NCI-H345 (cell line): ENCODE results near the gene SLC17A7.
A peak's percentile ranks its signal among the peaks of the same experiment; 100 is the strongest.
"Not testable (repeated sequence)": the region's sequence is repeated elsewhere in the genome, so short reads cannot be mapped to it uniquely, and the experiment has no call there.

Source experiments
- DNase-seq: peaks from one replicate; lab custom pipeline; 2025; lab: John Stamatoyannopoulos, UW

SLC17A7 gene

DNA sequence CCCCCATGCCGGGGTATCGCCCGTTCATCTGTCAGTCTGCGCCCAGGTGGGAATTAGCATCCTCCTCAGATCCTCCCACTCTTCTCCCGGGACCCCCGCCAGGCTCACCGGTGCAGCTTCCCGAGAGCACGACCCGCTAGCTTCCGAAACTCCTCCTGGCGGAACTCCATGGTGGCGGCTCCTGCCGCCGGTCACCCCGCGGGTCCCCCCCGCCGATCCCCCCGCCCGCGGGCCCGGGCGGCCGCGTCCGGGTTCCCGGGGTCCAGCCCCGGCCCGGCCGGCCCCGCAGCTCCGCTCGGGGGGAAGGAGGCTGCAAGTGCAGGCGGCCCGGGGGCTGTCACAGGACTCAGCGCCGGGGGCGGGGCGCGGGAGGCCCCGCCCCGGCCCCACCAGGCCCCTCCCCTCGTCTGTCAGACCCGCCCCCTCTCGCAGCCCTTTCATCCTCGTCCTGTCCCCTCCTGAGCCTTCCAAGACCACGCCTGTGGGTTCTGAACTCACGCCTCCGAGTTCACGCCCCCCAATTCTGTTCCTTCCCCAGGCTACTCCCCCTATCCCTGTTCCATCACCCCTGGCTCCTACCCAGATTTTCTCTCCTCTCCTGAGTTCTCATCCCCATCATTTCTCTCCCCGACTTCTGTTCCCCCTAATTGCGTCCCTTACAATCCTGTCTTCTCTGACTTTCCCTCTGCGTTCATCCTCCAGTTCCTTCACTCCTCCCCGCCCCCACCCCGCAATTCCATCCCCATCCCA is at the start of gene SLC17A7:
TSS of gene SLC17A7 (minus strand) at position 318 of the 750 bp plus-strand sequence. CDS start at position 170, 148 bp downstream.
- DNase-seq: peak; percentile 82

DNA sequence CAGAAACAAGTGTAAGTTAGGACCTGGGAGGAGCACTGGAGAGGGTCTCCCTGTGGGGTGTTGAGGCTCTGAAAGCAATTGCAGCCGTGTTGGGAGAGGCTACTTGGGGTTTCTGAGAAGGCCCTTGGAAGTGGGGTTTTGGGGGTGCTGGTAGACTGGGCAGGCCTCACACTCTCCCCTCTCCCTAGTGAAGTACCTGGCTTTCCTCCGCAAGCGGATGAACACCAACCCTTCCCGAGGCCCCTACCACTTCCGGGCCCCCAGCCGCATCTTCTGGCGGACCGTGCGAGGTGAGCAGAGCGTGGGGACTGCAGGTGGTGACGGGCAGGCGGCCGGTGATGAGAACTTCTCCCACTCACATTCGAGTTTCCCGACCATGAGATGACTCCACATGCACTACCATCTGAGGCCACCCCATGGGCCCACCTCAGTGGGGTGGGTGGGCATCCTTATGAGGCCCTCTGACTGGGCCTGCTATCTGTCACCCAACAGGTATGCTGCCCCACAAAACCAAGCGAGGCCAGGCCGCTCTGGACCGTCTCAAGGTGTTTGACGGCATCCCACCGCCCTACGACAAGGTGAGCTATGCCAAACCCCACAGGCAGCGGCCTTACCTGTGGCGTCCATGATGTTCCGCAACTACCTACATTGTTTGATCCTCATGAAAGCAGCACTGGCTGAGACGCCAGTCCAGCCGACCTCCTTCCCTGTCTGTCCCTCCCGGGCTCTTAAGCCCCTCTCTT is 49.1 kb upstream of the SLC17A7 start:
- DNase-seq: no peak

DNA sequence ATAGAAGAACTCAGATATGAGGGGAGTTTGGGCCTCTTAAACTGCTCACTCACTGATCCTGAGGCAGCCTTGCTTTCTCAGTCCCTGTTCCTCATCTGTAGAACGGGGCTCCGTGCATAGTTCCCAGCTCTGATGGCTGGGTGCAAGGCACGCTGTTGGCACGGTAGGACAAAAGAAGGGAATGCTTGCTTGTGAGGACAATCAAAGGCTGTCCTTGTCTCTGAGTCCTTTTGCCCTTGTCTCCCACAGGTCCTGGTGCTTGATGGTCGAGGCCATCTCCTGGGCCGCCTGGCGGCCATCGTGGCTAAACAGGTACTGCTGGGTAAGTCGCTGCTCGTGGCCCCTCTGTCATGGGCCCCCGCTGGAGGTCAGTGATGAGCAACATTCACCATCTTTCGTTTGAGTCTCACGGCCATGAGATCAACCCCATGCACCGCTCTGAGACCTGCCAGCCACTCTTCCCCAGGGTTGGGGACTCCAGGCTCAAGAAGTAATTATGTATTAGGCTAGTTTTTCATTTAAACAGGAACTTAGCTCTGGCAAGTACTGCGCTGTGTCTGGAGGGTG is 48.4 kb upstream of the SLC17A7 start:
- no peak for DNase-seq

DNA sequence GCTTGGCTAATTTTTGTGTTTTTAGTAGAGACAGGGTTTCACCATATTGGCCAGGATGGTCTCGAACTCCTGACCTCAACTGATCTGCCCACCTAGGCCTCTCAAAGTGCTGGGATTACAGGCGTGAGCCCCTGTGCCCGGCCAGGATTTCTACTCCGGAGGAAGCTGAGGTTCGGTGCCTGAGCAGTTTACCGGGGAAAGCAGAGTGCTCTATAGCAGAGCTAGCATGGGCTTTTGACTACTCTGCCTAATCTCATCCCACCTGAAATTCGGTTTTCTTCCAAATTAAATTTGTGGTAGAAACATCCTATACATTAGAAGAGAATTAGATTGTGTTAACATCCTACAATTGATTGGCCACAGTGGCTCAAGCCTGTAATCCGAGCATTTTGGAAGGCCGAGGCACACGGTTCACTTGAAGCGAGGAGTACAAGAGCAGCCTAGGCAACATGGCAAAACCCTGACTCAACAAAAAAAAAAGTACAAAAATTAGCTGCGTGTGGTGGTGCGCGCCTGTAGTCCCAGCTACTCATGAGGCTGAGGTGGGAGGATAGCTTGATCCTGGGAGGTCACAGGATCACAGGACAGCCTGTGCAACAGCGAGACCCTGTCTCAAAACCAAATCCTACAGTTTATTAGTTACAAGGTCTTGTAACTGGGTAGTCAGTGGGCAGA is 47.7 kb upstream of the SLC17A7 start:
- no peak for DNase-seq

DNA sequence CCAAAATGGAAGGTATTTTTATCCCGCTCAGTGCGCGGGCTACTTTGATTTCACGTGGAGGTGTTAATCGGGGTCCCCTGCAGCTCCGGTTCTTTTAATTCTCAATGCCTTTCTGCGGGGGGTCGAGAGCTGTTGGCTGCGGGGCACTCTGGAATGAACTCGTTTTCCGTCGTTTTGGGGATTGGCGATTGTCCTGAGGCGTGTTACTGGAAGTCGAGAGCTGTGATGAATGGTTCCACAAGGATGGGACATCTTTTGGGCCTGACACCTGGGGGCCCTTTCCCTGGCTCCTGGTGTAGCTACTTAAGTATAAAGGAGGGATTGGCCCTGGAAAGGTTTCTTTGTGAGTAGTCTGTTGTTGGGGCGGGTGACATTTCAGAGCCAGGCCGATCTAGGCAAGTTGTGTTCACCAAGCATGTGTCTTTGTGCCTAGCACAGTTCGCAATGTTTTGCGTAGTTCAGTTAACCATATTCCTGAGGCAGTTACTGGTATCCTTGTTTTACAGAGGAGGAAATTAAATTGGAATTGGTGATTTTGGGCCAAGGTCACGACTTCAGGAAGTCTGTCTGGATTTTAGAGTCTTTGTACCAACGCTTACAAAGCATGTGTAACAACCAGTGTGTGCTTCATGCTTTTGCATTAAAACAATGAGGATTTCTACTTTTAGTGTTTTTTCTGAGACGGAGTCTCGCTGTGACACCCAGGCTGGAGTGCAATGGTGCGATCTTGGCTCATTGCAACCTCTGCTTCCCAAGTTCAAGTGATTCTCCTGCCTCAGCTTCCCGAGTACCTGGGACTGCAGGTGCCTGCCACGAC is 46.9 kb upstream of the SLC17A7 start:
- no peak for DNase-seq

DNA sequence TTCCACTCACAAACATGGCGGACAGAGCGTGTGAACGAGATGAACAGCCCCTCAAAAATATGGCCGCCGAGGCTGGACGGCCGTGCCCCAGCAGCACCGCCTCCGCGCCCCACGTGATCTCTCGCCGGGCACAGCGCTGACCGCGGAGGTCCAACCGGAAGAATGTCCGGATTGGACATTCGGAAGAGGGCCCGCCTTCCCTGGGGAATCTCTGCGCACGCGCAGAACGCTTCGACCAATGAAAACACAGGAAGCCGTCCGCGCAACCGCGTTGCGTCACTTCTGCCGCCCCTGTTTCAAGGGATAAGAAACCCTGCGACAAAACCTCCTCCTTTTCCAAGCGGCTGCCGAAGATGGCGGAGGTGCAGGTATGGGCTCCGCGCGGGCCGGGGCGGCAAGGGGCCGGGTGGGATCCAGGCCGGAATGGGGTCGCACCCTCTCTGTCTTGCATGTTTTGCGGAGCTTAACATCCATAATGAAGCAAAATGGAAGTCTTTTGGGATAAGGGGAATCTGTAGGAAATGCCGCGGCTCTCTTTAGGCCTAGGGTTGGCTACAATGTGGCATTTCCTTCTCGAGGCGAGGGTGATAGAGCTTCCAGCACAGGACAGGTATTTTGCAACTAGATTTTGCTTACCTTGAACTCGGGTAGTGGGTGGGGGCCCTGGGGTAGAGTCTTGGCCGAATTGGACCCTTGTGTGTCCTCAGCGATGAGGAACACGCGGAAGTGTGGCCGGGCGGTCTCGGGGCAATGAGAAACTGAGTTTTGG is 46.1 kb upstream of the SLC17A7 start, which contains the start of gene RPL13A:
TSS of gene RPL13A (plus strand) at position 332 of the 769 bp plus-strand sequence. CDS start at position 354, 22 bp downstream.
- peak; percentile 97 for DNase-seq

DNA sequence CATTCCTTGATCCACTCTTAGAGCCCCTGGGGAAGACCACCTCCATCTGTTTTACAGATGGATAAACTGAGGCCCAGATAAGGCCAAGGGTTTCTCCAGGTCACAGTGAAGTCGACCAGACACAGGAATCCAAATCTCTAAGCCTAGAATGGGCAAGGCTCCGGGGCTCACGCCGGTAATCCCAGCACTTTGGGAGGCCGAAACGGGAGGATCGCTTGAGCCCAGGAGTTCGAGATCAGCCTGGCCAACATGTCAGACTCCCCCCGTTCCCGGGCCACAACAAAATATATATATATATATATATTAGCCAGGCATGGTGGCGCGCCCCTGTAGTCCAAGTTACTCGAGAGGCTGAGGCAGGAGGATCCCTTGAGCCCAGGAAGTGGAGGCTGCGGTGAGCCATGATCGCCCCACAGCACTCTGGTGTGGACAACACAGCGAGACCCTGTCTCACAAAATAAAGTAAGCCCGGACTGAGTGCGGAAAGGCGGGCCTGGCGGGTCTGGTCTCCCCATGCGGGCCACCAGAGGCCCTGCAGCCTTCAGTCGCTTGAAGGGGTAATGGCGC is 45.5 kb upstream of the SLC17A7 start:
- DNase-seq: no peak

DNA sequence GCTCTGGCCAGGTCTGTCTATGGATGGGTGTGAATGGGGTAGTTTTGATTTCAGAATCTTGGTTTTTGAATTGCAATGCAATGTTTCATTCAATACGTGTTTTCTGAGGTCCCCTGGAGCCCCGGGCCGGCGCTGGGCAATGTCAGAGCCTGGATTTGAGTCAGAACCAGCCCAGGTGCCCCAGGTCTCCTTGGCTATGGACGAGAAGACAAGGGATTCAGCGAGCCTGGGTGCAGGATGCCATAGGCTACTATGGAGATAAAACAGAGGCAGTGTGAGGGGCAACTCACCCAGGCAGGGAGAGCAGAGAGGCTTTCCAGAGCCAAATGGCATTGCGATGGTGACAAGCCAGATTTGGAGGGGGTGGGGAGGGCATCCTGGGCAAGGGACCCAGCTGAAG is 44.9 kb upstream of the SLC17A7 start:
- no peak for DNase-seq

DNA sequence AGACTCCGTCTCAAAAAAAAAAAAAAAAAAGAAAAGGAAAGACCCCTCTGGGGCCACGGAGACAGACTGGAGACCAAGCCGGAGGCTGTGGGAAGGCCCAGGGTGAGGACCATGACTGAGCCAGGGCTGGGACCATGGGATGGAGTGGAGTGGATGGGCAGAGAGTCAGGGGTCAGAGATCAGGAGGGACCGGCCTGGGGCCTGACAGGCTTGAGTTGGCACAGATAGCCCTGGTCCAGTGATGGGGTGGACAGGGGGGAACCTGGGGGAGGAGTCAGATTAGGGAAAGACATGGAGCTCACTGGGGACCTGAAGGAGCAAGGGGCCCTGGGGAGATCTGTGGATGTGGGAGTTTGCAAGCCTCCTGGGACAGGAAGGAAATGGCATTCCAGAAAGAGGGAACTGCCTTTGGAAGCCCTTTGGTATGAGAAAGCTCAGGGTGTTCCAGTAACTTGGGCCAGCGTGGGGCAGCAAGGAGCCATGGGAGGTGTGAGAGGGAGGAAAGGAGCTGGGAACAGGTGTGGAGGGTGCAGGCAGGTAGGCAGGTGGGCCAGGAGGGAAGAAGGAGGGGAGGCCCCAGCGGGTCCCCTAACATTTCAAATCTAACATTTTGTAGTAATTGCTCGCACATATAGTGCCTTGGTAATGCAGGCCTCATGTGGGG is 39.8 kb upstream of the SLC17A7 start:
- DNase-seq: no peak

DNA sequence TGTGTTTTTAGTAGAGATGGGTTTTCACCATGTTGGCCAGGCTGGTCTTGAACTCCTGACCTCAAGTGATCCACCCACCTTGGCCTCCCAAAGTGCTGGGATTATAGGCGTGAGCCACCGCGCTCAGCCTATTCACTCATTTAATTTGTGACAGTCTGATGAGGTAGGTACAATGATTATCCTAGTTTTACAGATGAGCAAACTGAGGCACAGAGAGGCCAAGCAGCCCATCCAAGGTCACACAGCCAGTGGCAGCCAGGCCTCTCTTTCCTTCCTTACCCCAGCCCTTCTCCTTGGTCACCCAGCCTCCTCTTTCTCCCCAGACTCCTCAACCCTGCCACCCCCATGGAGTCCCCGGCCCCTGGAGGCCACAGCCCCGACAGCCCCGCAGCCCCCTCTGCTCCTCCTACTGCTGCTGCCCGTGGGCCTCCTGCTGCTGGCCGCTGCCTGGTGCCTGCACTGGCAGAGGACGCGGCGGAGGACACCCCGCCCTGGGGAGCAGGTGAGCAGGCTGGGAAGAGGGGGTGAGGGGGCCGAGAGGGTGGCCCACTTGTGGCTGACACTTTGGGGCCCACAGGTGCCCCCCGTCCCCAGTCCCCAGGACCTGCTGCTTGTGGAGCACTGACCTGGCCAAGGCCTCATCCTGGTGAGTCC is 38.8 kb upstream of the SLC17A7 start:
- no peak for DNase-seq

DNA sequence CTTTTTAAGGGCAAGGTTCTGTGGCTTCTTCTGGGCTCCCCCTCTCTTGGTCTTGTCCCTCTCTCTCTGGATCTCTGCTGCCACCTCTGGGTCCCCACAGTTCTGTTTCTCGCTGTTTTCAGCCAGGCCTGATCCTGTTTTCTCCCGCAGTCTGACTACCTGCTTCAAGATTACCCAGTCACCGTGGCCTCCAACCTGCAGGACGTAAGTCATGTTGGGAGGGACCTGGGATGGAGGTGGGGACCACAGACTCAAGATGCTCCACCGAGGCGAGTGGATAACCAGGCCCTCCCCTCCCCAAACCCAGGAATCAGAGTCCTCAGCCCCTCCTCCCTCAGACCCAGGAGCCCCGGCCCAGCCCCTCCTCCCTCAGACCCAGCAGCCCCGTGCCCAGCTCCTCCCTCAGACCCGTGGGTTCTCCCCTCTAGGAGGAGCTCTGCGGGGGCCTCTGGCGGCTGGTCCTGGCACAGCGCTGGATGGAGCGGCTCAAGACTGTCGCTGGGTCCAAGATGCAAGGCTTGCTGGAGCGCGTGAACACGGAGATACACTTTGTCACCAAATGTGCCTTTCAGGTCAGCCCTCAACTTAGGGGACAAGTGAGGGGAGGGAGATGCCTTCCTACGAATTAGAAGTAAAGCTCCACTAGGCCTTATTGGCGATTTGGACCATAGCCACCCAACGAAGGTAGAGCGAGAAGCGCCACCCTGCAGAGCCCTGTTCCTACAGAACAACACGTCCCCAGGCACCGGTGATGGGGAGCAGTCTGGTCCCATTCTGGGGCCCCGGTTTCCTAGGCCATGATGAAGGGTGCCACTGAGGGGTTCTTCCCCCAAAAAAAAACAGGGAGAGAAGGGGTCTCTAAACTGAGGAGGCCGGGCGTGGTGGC is 34.9 kb upstream of the SLC17A7 start:
- peak; percentile 51 for DNase-seq

DNA sequence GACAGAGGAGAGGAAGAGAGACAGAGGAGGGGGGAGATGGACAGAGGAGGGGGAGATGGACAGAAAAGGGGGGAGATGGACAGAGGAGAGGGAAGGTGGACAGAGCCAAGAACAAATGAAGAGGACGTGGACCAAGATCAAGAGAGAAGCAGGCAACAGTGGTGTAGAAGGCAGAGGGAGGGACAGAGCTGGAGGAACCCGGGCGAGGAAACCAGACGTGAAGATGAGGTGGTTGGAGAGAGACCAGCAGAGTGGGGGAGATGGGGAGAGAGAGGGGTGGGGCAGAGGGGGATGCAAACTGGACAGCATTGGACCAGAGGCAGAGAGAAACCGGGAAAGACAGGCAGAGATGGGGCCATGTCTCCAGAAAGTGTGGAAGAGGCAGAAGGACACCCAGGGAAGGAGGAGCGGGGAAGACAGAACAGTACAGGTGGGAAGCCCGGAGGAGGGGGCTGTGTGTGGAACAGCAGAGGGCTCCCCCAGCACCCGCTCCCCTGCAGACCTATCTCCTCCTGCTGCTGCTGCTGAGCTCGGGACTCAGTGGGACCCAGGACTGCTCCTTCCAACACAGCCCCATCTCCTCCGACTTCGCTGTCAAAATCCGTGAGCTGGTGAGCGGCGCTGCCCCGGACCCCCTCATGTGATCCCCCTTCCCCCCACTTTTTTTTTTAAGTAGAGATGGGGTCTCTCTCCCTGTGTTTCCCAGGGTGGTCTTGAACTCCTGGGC is 34.0 kb upstream of the SLC17A7 start:
- no peak for DNase-seq

DNA sequence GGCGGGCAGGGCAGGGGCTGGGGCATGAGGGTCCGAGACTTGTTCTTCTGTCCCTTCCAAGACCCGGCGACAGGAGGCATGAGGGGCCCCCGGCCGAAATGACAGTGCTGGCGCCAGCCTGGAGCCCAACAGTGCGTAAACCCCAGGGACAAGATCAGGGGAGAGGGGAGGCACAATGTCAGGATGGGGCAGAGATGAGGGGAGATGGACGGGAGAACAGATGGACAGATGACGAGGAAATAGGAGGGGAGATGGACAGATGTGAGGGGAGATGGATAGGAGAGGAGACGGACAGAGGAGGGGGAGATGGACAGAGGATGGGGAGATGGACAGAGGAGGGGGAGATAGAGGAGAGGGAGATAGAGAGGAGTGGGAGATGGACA is 33.2 kb upstream of the SLC17A7 start:
- DNase-seq: no peak

DNA sequence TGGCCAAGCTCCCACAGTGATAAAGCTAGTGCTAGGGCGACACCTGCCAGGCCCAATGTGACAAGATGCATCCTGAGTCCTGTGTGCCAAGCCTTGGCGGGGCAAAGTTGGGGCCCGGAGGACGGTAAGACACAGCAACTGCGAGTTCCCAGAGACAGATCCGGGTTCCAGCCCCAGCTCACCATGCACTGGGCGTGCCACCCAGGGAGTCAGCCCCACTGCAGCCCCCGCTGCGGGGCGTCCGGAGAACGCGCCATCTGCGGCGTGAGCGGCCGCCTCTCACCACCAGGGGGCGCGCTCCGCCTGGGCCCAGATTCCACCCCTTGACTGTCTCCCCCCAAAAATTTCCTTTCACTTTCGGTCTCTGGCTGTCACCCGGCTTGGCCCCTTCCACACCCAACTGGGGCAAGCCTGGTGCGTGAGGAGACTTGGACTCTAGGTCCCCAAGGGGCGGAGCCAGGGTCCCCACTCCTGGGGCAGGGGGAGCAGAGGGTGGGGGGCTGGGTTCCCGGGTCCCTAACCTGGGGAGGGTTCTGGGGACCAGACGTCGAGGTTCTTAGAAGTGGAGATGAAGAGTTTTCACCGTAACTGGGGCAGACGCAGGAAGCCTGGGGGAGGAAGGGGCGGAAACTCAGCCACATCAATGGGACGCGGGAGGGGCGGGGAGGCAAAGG is 32.7 kb upstream of the SLC17A7 start, which contains the start of gene FLT3LG:
TSS of gene FLT3LG (plus strand) at position 348 of the 674 bp plus-strand sequence. CDS start 425 bp downstream, outside the sequence.
- peak; percentile 44 for DNase-seq

DNA sequence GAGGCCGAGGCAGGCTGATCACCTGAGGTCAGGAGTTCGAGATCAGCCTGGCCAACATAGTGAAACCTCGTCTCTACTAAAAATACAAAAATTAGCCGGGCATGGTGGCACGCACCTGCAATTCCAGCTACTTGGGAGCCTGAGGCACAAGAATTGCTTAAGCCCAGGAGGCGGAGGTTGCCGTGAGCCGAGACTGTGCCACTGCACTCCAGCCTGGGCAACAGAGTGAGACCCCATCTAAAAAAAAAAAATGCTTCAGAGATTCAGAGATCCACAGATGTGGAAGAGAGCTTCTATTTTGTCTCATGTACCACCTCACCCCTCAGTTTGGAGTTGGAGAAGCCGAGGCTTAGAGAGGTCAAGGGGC is 32.2 kb upstream of the SLC17A7 start:
- DNase-seq: not testable (repeated sequence)

DNA sequence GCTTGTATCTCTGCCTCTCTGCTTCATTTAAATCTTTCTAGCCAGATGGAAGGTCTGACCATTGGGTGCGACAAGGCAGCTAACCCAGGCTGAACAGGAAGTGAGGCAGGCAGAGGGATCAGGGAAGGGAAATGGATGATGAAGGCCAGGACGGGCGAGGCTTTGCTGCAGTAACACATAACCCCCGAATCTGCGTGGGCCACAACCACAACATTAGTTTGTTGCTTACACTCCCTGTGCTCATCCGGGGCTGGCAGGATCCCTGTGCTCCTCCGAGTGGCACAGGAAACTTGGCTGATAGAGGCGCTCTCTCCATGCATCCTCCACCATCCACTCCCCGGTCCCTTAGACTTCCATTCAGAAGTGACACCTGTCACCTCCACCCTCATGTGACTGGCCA is 31.6 kb upstream of the SLC17A7 start:
- no peak for DNase-seq

DNA sequence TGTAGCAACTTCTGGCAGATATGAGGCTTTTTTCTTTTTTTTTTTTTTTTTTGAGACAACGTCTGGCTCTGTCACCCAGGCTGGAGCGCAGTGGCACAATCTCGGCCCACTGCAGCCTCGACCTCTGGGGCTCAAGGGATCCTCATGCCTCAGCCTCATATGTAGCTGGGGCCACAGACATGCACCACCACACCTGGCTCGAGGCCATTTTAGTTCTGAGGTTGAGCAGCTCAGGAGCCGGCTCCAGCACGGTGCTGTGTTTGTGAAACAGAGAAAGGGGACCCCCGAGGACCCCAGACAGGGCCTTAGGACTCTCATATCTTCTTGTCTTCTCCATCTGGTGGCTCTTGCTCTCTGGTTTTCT is 29.3 kb upstream of the SLC17A7 start:
- no peak for DNase-seq
